Liver (tissue), 9 donors: Measurements from ENCODE around the gene LRRC15. TPM values are rescaled to one million over a fixed set of nuclear protein-coding genes. Genes with fewer than 3 reads are reported as not detected.

Source experiments
- DNase-seq: peaks from one replicate; pipeline ENCODE4 v3.0.0-alpha.2; 2017; ENCODE audit warnings: low spot score
- H3K27ac ChIP-seq, 2 donors: one replicate each; pipeline ENCODE4 v1.7.0; 2013; ENCODE audit warnings: inconsistent platforms in 2 of 2, low read length in 2 of 2, control low read depth in 1 of 2, low read depth in 1 of 2, mild to moderate bottlenecking in 1 of 2
- H3K27me3 ChIP-seq, 4 donors: one replicate each; pipeline versions ENCODE4 v1.6.1 to v1.7.0; 2013; ENCODE audit warnings: low read length in 3 of 4, inconsistent platforms in 1 of 4, mild to moderate bottlenecking in 1 of 4, moderate library complexity in 1 of 4; ENCODE audit not compliant: control insufficient read depth in 4 of 4, insufficient read depth in 4 of 4
- H3K36me3 ChIP-seq, 4 donors: one replicate each; pipeline versions ENCODE4 v1.6.1 to v1.7.0; 2013; ENCODE audit warnings: low read length in 3 of 4, mild to moderate bottlenecking in 3 of 4, low read depth in 1 of 4, moderate library complexity in 1 of 4; ENCODE audit not compliant: control insufficient read depth in 4 of 4, insufficient read depth in 3 of 4
- H3K4me1 ChIP-seq, 4 donors: one replicate each; pipeline versions ENCODE4 v1.6.1 to v1.7.0; 2013; ENCODE audit warnings: low read length in 3 of 4, mild to moderate bottlenecking in 3 of 4, moderate library complexity in 1 of 4; ENCODE audit not compliant: control insufficient read depth in 4 of 4, insufficient read depth in 4 of 4
- H3K4me3 ChIP-seq, 3 donors: one replicate each; pipeline versions ENCODE4 v1.6.1 to v1.7.0; 2013; ENCODE audit warnings: low read length in 3 of 3, control low read depth in 1 of 3, low read depth in 1 of 3, mild to moderate bottlenecking in 1 of 3
- H3K9ac ChIP-seq, 2 donors: one replicate each; pipeline ENCODE4 v1.7.0; 2013; ENCODE audit warnings: low read length in 2 of 2, mild to moderate bottlenecking in 2 of 2, moderate library complexity in 2 of 2, control low read depth in 1 of 2, low read depth in 1 of 2
- H3K9me3 ChIP-seq, 4 donors: one replicate each; pipeline versions ENCODE4 v1.6.1 to v1.7.0; 2013; ENCODE audit warnings: low read length in 3 of 4; ENCODE audit not compliant: control insufficient read depth in 4 of 4
- EGR1 ChIP-seq, 2 donors: IDR thresholded peaks; 2 replicates each; pipeline ENCODE4 v1.6.1; 2016 to 2018; ENCODE audit warnings: antibody characterized with exemption in 2 of 2, low read depth in 2 of 2
- FOXA1 ChIP-seq: IDR thresholded peaks from 2 replicates; pipeline ENCODE4 v1.6.1; 2016; ENCODE audit warnings: antibody characterized with exemption
- FOXA2 ChIP-seq: IDR thresholded peaks from 2 replicates; pipeline ENCODE4 v1.6.1; 2016; ENCODE audit warnings: antibody characterized with exemption
- GABPA ChIP-seq, 2 donors: IDR thresholded peaks in 1 of 2; conservative IDR thresholded peaks in 1 of 2; 2 replicates each; pipeline ENCODE4 v1.6.1; 2016; ENCODE audit warnings: antibody characterized with exemption in 2 of 2, mild to moderate bottlenecking in 1 of 2, moderate library complexity in 1 of 2
- HNF4A ChIP-seq, 2 donors: conservative IDR thresholded peaks; 2 replicates each; pipeline ENCODE4 v1.6.1; 2016; ENCODE audit warnings: antibody characterized with exemption in 2 of 2, mild to moderate bottlenecking in 2 of 2
- HNF4G ChIP-seq: IDR thresholded peaks from 2 replicates; pipeline ENCODE4 v1.6.1; 2016; ENCODE audit warnings: antibody characterized with exemption
- JUND ChIP-seq, 2 donors: IDR thresholded peaks; 2 replicates each; pipeline ENCODE4 v1.6.1; 2016; ENCODE audit warnings: antibody characterized with exemption in 2 of 2
- NR2F2 ChIP-seq: IDR thresholded peaks from 2 replicates; pipeline ENCODE4 v1.6.1; 2016; ENCODE audit warnings: antibody characterized with exemption
- RAD21 ChIP-seq, 2 donors: IDR thresholded peaks; 2 replicates each; pipeline ENCODE4 v1.6.1; 2016; ENCODE audit warnings: antibody characterized with exemption in 2 of 2, mild to moderate bottlenecking in 2 of 2
- RXRA ChIP-seq, 2 donors: IDR thresholded peaks; 2 replicates each; pipeline ENCODE4 v1.6.1; 2017 to 2018; ENCODE audit warnings: antibody characterized with exemption in 2 of 2, mild to moderate bottlenecking in 1 of 2
- SP1 ChIP-seq: IDR thresholded peaks from 2 replicates; pipeline ENCODE4 v1.6.1; 2018; ENCODE audit warnings: antibody characterized with exemption, mild to moderate bottlenecking
- TAF1 ChIP-seq: conservative IDR thresholded peaks from 2 replicates; pipeline ENCODE4 v1.6.1; 2016; ENCODE audit warnings: antibody characterized with exemption, mild to moderate bottlenecking
- YY1 ChIP-seq: IDR thresholded peaks from 2 replicates; pipeline ENCODE4 v1.6.1; 2016; ENCODE audit warnings: antibody characterized with exemption, mild to moderate bottlenecking
- WGBS: extraction: QIAGEN DNeasy Blood & Tissue Kit; methylation state at CpG from one replicate; pipeline ENCODE4 v1.1.7; 2013; 5-methylcytosine and 5-hydroxymethylcytosine counted together
- polyA plus RNA-seq, 2 donors: library from polyadenylated mRNA; stranded (reverse) in 1 of 2; unstranded in 1 of 2; fragments of 200-250 nt in 1 of 2; fragments of >200 nt in 1 of 2; fragmentation: Nextera tagmentation in 1 of 2; extraction: Ambion mirVana in 1 of 2; gene quantifications; one replicate each; pipeline versions ENCODE4 v1.2.1 to v1.2.3, GENCODE V29; 2013 to 2015
- total RNA-seq, 2 donors: library from RNA; depleted of rRNA; stranded (reverse); fragments of >200 nt; gene quantifications; one replicate each; pipeline ENCODE4 v1.2.3, GENCODE V29; 2014
- TF ChIP-seq, protein P1 (sequence below): IDR thresholded peaks from 2 replicates; pipeline ENCODE4 v1.6.1; 2016; ENCODE audit warnings: antibody characterized with exemption
- TF ChIP-seq, protein P2 (sequence below): fragments of 150-350 bp; IDR thresholded peaks from 2 replicates; pipeline ENCODE4 v1.5.1; 2017; ENCODE audit warnings: improper control_type of control experiment, low read depth, low read length; ENCODE audit not compliant: missing input control
- TF ChIP-seq, protein P3 (sequence below): IDR thresholded peaks from 2 replicates; pipeline ENCODE4 v1.6.1; 2016; ENCODE audit warnings: antibody characterized with exemption
- TF ChIP-seq, protein P4 (sequence below): IDR thresholded peaks from 2 replicates; pipeline ENCODE4 v1.6.1; 2016; ENCODE audit warnings: antibody characterized with exemption
- TF ChIP-seq, protein P5 (sequence below): IDR thresholded peaks from 2 replicates; pipeline ENCODE4 v1.6.1; 2016; ENCODE audit warnings: antibody characterized with exemption, mild to moderate bottlenecking
- donor health status: healthy.
- donor health status: healthy.
- donor health status: healthy.
- donor health status: healthy.
- donor health status: healthy.

Gene LRRC15
- total and polyA plus RNA-seq, 4 donors = 0.03 to 0.08 (median 0.05) TPM; not detected in 1

DNA sequence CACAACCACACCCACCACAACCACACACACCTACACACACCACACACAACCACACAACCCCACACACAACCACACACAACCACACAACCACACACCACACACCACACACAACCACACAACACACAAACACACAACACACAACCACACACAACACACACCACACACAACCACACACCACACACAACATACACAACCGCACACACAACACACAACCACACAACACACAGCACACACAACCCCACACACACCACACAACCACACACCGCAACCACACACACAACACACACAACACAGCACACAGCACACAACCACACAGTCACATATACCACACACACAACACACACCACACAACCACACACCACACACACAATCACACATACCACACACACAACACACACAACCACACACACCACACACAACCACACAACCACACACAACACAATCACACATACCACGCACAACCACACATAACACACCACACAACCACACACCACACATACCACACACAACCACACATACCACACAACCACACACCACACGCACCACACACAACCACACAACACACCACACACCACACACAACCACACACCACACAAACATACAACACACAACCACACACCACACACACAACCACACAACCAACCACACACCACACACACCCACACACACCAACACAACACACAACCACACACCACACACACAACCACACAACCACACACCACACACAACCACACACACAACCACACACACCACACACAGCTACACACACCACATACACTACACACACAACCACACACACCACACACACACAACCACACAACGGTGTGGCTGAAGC lies 42.1 kb downstream of the LRRC15 start (continued):
- TF ChIP-seq GABPA (IDR thresholded peaks at IDR 0.05 in 1 of 2, conservative IDR thresholded peaks at IDR 0.05 in 1 of 2) = no peak
- TF ChIP-seq, protein P1, sequence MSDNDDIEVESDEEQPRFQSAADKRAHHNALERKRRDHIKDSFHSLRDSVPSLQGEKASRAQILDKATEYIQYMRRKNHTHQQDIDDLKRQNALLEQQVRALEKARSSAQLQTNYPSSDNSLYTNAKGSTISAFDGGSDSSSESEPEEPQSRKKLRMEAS = no peak

DNA sequence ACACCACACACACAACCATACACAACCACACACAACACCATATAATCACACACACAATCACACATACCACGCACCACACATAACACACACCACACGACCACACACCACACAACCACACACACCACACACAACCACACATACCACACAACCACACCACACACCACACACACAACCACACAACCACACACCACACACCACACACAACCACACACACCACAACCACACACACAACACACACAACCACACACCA lies 42.6 kb downstream of the LRRC15 start:
- WGBS = 97% methylated on average over 2 of the region's 2 CpGs
- Histone ChIP-seq H3K27ac (no peak overlapping the region), H3K4me3 (no peak overlapping the region), H3K36me3 (no peaks in the 10 kb centered on the region), H3K4me1 (peaks cover 6 to 19% (median 19%) of the 10 kb centered on the region in 4 donors), H3K9me3 (no peaks in the 10 kb centered on the region), H3K9ac (no peak overlapping the region), H3K27me3 (no peaks in the 10 kb centered on the region)
- no peak for DNase-seq
- no peak for TF ChIP-seq RXRA (IDR thresholded peaks at IDR 0.05)
- no peak for TF ChIP-seq EGR1 (IDR thresholded peaks at IDR 0.05; ENCODE audit: low read depth in 2 of 2)
- TF ChIP-seq GABPA (IDR thresholded peaks at IDR 0.05 in 1 of 2, conservative IDR thresholded peaks at IDR 0.05 in 1 of 2) = no peak
- TF ChIP-seq, protein P2, sequence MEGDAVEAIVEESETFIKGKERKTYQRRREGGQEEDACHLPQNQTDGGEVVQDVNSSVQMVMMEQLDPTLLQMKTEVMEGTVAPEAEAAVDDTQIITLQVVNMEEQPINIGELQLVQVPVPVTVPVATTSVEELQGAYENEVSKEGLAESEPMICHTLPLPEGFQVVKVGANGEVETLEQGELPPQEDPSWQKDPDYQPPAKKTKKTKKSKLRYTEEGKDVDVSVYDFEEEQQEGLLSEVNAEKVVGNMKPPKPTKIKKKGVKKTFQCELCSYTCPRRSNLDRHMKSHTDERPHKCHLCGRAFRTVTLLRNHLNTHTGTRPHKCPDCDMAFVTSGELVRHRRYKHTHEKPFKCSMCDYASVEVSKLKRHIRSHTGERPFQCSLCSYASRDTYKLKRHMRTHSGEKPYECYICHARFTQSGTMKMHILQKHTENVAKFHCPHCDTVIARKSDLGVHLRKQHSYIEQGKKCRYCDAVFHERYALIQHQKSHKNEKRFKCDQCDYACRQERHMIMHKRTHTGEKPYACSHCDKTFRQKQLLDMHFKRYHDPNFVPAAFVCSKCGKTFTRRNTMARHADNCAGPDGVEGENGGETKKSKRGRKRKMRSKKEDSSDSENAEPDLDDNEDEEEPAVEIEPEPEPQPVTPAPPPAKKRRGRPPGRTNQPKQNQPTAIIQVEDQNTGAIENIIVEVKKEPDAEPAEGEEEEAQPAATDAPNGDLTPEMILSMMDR = no peak
- TF ChIP-seq, protein P3, sequence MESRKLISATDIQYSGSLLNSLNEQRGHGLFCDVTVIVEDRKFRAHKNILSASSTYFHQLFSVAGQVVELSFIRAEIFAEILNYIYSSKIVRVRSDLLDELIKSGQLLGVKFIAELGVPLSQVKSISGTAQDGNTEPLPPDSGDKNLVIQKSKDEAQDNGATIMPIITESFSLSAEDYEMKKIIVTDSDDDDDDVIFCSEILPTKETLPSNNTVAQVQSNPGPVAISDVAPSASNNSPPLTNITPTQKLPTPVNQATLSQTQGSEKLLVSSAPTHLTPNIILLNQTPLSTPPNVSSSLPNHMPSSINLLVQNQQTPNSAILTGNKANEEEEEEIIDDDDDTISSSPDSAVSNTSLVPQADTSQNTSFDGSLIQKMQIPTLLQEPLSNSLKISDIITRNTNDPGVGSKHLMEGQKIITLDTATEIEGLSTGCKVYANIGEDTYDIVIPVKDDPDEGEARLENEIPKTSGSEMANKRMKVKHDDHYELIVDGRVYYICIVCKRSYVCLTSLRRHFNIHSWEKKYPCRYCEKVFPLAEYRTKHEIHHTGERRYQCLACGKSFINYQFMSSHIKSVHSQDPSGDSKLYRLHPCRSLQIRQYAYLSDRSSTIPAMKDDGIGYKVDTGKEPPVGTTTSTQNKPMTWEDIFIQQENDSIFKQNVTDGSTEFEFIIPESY = no peak
- no peak for TF ChIP-seq RAD21 (IDR thresholded peaks at IDR 0.05)
- TF ChIP-seq, protein P1 = no peak
- TF ChIP-seq HNF4A (conservative IDR thresholded peaks at IDR 0.05) = no peak
- no peak for TF ChIP-seq JUND (IDR thresholded peaks at IDR 0.05)
- no peak for TF ChIP-seq YY1
- TF ChIP-seq HNF4G = no peak
- TF ChIP-seq FOXA2 = no peak
- TF ChIP-seq NR2F2 = no peak
- TF ChIP-seq TAF1 = no peak
- TF ChIP-seq, protein P4, sequence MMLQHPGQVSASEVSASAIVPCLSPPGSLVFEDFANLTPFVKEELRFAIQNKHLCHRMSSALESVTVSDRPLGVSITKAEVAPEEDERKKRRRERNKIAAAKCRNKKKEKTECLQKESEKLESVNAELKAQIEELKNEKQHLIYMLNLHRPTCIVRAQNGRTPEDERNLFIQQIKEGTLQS = no peak
- no peak for TF ChIP-seq FOXA1
- TF ChIP-seq SP1 = no peak
- TF ChIP-seq, protein P5, sequence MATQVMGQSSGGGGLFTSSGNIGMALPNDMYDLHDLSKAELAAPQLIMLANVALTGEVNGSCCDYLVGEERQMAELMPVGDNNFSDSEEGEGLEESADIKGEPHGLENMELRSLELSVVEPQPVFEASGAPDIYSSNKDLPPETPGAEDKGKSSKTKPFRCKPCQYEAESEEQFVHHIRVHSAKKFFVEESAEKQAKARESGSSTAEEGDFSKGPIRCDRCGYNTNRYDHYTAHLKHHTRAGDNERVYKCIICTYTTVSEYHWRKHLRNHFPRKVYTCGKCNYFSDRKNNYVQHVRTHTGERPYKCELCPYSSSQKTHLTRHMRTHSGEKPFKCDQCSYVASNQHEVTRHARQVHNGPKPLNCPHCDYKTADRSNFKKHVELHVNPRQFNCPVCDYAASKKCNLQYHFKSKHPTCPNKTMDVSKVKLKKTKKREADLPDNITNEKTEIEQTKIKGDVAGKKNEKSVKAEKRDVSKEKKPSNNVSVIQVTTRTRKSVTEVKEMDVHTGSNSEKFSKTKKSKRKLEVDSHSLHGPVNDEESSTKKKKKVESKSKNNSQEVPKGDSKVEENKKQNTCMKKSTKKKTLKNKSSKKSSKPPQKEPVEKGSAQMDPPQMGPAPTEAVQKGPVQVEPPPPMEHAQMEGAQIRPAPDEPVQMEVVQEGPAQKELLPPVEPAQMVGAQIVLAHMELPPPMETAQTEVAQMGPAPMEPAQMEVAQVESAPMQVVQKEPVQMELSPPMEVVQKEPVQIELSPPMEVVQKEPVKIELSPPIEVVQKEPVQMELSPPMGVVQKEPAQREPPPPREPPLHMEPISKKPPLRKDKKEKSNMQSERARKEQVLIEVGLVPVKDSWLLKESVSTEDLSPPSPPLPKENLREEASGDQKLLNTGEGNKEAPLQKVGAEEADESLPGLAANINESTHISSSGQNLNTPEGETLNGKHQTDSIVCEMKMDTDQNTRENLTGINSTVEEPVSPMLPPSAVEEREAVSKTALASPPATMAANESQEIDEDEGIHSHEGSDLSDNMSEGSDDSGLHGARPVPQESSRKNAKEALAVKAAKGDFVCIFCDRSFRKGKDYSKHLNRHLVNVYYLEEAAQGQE = no peak
